ENCODE measurements around the gene HSPB6.

DNA sequence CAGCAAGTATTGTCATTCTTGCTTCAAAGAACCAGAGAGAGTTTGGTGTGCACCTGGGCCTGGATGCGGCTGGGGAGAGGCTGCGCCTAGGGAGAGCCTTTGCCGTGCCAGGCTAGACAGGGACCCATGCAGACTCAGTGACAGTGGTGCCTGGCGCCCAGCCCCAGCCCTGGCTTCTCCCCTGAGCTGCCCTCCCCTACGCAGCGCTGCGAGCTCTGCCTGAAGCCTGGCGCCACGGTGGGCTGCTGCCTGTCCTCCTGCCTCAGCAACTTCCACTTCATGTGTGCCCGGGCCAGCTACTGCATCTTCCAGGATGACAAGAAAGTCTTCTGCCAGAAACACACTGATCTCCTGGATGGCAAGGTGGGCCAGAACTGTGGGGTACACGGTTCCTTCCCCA lies 27.1 kb downstream of the HSPB6 start:
- TF ChIP-seq, protein P1, sequence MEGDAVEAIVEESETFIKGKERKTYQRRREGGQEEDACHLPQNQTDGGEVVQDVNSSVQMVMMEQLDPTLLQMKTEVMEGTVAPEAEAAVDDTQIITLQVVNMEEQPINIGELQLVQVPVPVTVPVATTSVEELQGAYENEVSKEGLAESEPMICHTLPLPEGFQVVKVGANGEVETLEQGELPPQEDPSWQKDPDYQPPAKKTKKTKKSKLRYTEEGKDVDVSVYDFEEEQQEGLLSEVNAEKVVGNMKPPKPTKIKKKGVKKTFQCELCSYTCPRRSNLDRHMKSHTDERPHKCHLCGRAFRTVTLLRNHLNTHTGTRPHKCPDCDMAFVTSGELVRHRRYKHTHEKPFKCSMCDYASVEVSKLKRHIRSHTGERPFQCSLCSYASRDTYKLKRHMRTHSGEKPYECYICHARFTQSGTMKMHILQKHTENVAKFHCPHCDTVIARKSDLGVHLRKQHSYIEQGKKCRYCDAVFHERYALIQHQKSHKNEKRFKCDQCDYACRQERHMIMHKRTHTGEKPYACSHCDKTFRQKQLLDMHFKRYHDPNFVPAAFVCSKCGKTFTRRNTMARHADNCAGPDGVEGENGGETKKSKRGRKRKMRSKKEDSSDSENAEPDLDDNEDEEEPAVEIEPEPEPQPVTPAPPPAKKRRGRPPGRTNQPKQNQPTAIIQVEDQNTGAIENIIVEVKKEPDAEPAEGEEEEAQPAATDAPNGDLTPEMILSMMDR (IDR thresholded peaks at IDR 0.05; ENCODE audit: borderline replicate concordance, extremely low read depth, low read length, poor library complexity, severe bottlenecking): no peak
- no peak for TF ChIP-seq EZH2 (IDR thresholded peaks at IDR 0.05; ENCODE audit: borderline replicate concordance, low read depth, low read length, severe bottlenecking)

All from DND-41 (cell line).